ENCODE measurements around the gene FUZ. TPM values are rescaled to one million over a fixed set of nuclear protein-coding genes. Genes with fewer than 3 reads are reported as not detected.

Gene FUZ
- total RNA-seq, 4 donors from 2014 or later: 4.7 to 13.7 (median 8.1) TPM

- intact Hi-C loops (cut with DNase I): no loop called here
- Histone ChIP-seq H3K9me3 (no peaks in the 10 kb centered on the region), H3K4me1 (peaks cover 6 to 36% (median 21%) of the 10 kb centered on the region in 3 donors), H3K4me3 (no peak overlapping the region), H3K36me3 (no peaks in the 10 kb centered on the region), H3K27ac (no peak overlapping the region), H3K27me3 (no peaks in the 10 kb centered on the region)
- TF ChIP-seq CTCF (IDR thresholded peaks at IDR 0.05): no peak
- TF ChIP-seq POLR2A (IDR thresholded peaks at IDR 0.05): no peak
- DNase-seq: no peak
- WGBS, 2 donors: 66 to 68% methylated on average over 10 of the region's 10 CpGs
Observed at GRCh38 chr19:49847731-49848696, 34.9 kb upstream of the FUZ start.

GRCh38 chr19:49846408-49846807 lies 33.3 kb upstream of the FUZ start:
- WGBS, 2 donors: 75% methylated on average over 4 to 5 of the region's 5 CpGs
- Histone ChIP-seq H3K27ac (no peak overlapping the region), H3K36me3 (no peaks in the 10 kb centered on the region), H3K4me1 (peaks cover 0 to 20% (median 10%) of the 10 kb centered on the region in 3 donors), H3K27me3 (no peaks in the 10 kb centered on the region), H3K9me3 (no peaks in the 10 kb centered on the region), H3K4me3 (no peak overlapping the region)
- intact Hi-C loops (cut with DNase I): no loop called here
- no peak for DNase-seq
- TF ChIP-seq CTCF (IDR thresholded peaks at IDR 0.05): no peak
- no peak for TF ChIP-seq POLR2A (IDR thresholded peaks at IDR 0.05)

- TF ChIP-seq CTCF (IDR thresholded peaks at IDR 0.05) (no peak), POLR2A (IDR thresholded peaks at IDR 0.05) (no peak)
- peaks cover 0 to 5% (median 0%) of the 10 kb centered on the region in 3 donors for H3K36me3 ChIP-seq
- intact Hi-C loops (cut with DNase I): no loop called here
- no peaks in the 10 kb centered on the region for H3K27me3 ChIP-seq
- WGBS, 2 donors: 38 to 51% methylated on average over 3 of the region's 3 CpGs
- no peak overlapping the region for H3K4me3 ChIP-seq
- no peak overlapping the region for H3K27ac ChIP-seq
- peaks cover 0 to 20% (median 10%) of the 10 kb centered on the region in 3 donors for H3K4me1 ChIP-seq
- H3K9me3 ChIP-seq: no peaks in the 10 kb centered on the region
- no peak for DNase-seq
Observed at GRCh38 chr19:49845414-49845813, 32.3 kb upstream of the FUZ start.

- intact Hi-C loops (cut with DNase I): no loop called here
- no peak for TF ChIP-seq POLR2A (IDR thresholded peaks at IDR 0.05)
- TF ChIP-seq CTCF (IDR thresholded peaks at IDR 0.05): no peak
- Histone ChIP-seq H3K4me1 (peaks cover 0 to 11% (median 10%) of the 10 kb centered on the region in 3 donors), H3K27ac (no peak overlapping the region), H3K36me3 (peaks cover 0 to 15% (median 0%) of the 10 kb centered on the region in 3 donors), H3K4me3 (no peak overlapping the region), H3K9me3 (no peaks in the 10 kb centered on the region), H3K27me3 (no peaks in the 10 kb centered on the region)
- no peak for DNase-seq
- WGBS, 2 donors: 75 to 85% methylated on average over 11 to 13 of the region's 18 CpGs
Observed at GRCh38 chr19:49844138-49845095, 31.3 kb upstream of the FUZ start.

Measured in esophagus squamous epithelium (tissue), 5 donors.